Right renal cortex interstitium (tissue), 3 donors: ENCODE measurements around the gene ARPC5L. TPM values are rescaled to one million over a fixed set of nuclear protein-coding genes. Genes with fewer than 3 reads are reported as not detected.
"Not testable (repeated sequence)": the region's sequence is repeated elsewhere in the genome, so short reads cannot be mapped to it uniquely, and the experiment has no call there.

Experiments
- DNase-seq, 3 donors: peaks; one replicate each; pipeline ENCODE4 v3.0.0-alpha.2; 2013; ENCODE audit warnings: low read depth in 3 of 3, low spot score in 2 of 3
- polyA plus RNA-seq, 3 donors: library from polyadenylated mRNA; unstranded; fragments of 120-200 nt; gene quantifications; one replicate each; pipeline ENCODE4 v1.2.1, GENCODE V29; 2013; ENCODE audit not compliant: insufficient read length in 3 of 3

The ARPC5L gene
- polyA plus RNA-seq, 3 donors: 38.3 to 40.2 (median 38.7) TPM

DNA sequence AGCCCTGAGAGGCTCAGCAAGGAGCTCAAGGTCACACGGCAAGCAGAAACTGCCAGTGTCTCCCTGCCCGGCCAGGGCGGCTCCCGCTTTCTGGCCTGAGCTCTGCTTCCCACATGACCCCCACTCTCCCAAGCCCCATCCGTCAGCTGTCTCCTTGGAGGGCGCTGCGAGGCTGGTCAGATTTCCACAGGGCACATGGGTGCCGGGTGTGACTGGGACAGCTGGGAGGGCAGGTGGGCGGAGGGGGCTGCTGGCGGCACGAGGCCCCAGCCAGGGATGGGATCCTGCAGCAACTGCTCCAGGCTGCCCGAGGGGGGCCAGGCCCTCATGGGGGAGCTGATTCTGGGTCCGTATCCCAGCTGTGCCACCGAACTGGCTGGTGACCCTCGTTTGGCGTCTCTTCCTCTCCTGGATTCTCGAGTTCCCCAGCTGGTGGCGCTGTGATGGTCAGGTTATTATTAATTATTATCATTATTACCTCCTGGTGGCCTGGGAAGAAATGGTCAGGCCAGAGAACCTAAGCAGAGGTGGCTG lies 21.6 kb upstream of the ARPC5L start:
- DNase-seq: no peak

GRCh38 chr9:124841075-124841821 lies 20.7 kb upstream of the ARPC5L start:
- DNase-seq: no peak

DNA sequence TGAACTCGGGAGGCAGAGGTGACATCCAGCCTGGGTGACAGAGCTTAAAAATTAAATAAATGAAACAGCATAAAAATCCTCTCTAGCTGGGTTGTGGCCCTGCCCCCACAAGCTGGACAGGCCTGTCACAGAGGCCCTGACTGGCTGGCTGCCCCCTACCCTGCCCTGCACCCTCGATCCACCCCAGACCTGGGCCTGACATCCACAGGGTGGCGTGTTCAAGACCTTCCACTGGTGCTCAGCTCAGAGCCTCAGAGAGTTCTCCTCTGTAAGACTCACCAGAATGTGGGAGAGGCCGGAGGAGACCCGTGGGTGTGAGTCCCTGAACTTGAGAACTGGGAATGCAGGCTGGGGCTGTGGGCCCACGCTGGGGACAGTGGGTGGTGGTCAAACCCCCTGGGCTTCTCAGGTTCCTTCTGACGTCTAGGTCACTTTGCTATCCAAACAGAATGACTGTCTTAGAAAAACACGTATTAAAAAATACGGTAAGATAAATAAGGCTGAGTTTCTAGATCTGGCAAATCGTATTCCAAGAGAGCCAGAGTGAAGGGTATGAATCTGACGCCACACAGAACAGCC lies 18.4 kb upstream of the ARPC5L start:
- DNase-seq: no peak

- no peak for DNase-seq
Measured at GRCh38 chr9:124844291-124844690, 17.6 kb upstream of the ARPC5L start.

- DNase-seq: not testable (repeated sequence)
Measured at GRCh38 chr9:124846467-124846866, 15.5 kb upstream of the ARPC5L start.

DNA sequence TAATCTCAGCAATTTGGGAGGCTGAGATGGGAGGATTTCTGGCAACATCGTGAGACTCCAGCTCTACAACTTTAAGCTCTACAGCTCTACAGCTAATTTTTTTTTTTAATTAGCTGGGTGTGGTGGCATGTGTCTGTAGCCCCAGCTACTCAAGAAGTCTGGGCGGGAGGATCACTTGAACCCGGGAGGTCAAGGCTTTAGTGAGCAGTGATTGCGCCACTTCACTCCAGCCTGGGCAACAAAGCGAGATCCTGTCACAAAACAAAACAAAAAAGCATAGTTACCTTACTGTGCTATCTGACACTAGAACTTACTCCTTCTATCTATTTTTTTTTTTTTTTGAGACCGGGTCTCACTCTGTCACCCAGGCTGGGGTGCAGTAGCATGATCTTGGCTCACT lies 15.0 kb upstream of the ARPC5L start:
- DNase-seq: no peak

DNA sequence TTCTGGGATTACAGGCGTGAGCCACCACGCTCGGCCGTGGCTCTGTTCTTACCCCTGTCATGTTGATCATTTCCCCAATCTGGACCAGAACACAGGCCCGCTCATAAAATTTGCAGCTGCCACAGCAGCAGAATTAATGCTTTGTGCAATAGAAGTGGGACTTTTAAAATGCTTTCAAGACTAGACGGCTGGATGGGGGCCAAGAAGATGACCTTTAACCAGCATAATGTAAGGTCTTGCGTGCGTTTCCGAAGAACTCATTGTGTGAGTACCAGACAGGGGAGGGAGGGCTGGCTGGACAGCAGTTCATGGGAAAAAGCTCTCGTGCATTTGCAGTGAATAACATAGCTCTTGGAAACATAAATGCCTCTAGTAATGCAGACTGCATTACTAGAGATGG lies 12.1 kb upstream of the ARPC5L start:
- DNase-seq: no peak

GRCh38 chr9:124852121-124852828 lies 9.7 kb upstream of the ARPC5L start:
- DNase-seq: no peak

DNA sequence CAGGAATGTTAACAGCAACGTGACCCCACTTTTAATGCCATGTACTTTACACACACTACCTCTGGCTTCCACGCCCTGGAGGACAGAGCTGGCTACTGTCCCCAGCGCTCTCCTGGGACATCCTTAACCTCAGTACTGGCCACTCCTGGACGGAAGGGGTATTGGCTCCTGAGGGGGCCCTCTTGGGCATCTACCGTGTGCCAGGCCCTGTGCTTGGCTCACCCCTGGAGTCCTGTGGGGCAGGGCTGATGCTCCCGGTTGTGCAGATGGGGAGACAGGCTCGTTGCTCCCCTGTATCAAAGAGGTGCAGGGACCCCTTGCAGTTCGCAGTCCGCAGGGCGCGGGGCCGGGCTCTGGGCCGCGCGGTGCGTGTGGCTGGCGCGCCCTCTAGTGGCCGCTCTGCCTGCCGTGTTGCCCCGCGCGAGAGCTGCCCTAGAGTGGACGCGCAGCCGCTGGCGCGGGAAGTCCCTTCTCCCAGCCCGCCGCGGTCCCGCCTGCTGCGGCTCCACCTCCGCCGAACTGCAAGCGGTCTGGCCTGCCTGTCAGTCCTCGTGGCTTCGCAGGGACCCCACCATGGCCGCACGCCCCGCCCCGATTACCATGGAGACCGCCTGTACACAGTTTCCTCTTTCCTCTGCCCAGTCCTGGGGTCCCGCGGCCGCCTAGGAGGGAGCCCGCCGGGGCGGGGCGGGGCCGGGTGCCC lies 8.9 kb upstream of the ARPC5L start, which contains the start of gene WDR38:
TSS of gene WDR38 (plus strand) at position 632 of the 703 bp plus-strand sequence. CDS start 72 bp downstream, outside the sequence.
- DNase-seq: peak in 1 of 3 donors; percentile 45

GRCh38 chr9:124853605-124854143 lies 8.3 kb upstream of the ARPC5L start:
- no peak for DNase-seq

DNA sequence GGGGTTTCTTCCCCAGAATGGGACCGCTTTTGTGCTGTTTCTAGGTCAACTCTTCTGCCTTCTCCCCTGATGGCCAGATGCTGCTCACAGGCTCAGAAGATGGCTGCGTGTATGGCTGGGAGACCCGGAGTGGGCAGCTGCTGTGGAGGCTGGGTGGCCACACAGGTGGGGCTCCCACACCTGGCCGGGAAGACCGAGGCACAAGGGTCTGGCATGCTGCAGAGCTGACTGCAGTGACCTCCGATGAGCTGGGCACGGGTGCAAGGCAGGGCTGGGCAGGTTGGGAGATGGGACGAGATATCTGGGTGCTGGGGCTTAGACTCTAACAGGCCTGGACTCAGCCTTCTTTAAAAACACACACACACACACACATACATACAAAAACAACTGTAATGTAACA lies 7.8 kb upstream of the ARPC5L start:
- DNase-seq: no peak

DNA sequence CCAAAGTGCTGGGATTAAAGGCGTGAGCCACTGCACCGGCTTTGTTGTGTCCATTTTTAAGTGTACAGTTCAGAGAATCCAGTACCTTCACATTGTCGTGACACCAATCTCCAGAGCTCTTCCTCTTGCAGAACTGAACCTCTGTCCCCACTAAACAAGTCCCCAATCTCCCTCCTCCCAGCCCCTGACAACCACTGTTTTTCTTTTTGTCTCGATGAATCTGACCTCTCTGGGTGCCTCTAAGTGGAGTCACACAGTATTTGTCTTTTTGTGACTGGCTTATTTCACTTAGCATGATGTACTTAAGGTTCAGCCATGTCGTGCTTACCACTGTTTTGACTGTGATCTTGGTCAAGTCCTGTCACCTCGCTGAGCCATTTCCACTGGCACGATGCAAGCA lies 7.1 kb upstream of the ARPC5L start:
- no peak for DNase-seq

DNA sequence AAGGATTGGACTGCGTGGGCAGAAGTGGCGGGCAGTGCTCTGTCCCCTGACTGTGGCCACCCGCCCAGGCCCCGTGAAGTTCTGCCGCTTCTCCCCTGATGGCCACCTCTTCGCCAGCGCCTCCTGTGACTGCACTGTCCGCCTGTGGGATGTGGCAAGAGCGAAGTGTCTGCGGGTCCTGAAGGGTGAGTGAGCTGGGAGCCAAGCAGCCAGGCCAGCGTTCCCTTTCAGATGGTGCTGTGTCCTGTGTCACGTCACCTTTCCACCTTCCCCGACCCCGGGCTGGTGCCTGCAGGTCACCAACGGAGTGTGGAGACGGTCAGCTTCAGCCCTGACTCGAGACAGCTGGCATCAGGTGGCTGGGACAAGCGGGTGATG lies 6.4 kb upstream of the ARPC5L start:
- DNase-seq: no peak

- DNase-seq: no peak
Measured at GRCh38 chr9:124855944-124856765, 5.8 kb upstream of the ARPC5L start.

- DNase-seq: no peak
Measured at GRCh38 chr9:124857533-124858162, 4.3 kb upstream of the ARPC5L start.

- no peak for DNase-seq
Measured at GRCh38 chr9:124858330-124859046, 3.4 kb upstream of the ARPC5L start.

DNA sequence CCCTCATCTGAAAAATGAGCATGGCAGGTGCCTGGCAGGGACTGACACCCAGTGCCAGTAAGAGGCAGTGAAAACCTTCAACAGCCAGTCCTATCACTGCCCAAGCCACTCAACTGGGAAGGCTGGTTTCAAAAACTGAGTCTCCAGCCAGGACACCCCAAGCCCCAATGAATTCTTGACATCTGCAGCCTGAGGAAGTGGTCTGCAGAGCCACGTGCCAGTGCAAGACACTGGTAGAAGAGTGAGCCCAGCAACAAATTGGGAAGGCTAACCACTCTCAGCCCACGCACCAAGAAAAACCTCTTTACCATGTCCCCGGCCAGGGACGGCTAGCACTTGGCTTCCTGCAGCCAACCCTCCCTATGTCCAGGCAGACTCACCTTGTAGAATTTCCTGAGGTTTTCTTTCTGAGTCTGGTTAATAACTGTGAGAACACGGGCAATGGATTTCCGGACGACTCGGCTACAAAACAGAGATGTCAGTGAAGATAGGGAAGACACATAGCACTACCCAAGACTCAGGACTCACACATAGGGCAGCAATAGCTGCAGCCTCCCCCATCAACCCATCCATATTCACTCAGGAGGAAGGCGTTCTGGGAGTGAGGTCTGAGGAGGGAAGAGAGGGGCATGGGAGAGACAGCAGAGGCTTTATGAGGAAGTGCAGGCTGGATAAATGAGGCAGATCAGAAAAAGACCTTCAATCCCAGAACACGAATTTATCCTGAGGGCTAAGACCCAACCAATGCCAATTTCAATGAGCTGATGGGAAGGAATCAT lies 1.9 kb upstream of the ARPC5L start:
- no peak for DNase-seq
